Activated CD4-positive, alpha-beta memory T cell treated with anti-CD3 and anti-CD28 coated beads for 36 hours (primary cell): ENCODE data around the gene B3GALT6. TPM values are rescaled to one million over a fixed set of nuclear protein-coding genes. Genes with fewer than 3 reads are reported as not detected.

Source experiments
- CTCF ChIA-PET: fragments of 350-600 bp; sonication (Branson Sonifier 250); formaldehyde crosslinking; loops from one replicate; lab custom pipeline; 2021; ENCODE audit warnings: antibody characterized with exemption, inconsistent platforms; lab: Charles Lee
- POLR2A ChIA-PET: fragments of 350-600 bp; sonication (Branson Sonifier 250); formaldehyde crosslinking; loops from one replicate; lab custom pipeline; 2021; ENCODE audit warnings: antibody characterized with exemption; lab: Charles Lee
- DNase-seq: peaks from one replicate; pipeline ENCODE4 v3.0.0-alpha.2; 2020
- H3K27ac Mint-ChIP-seq: one replicate; pipeline ENCODE4 v1.8.0; 2021; ENCODE audit warnings: mixed read lengths
- H3K27me3 Mint-ChIP-seq: one replicate; pipeline ENCODE4 v1.8.0; 2021; ENCODE audit warnings: mixed read lengths
- H3K36me3 Mint-ChIP-seq: one replicate; pipeline ENCODE4 v1.8.0; 2021; ENCODE audit warnings: mixed read lengths
- H3K4me1 Mint-ChIP-seq: one replicate; pipeline ENCODE4 v1.8.0; 2021; ENCODE audit warnings: low read depth, mixed read lengths
- H3K4me3 Mint-ChIP-seq: one replicate; pipeline ENCODE4 v1.8.0; 2021; ENCODE audit warnings: mild to moderate bottlenecking, mixed read lengths
- H3K9me3 Mint-ChIP-seq: one replicate; pipeline ENCODE4 v1.8.0; 2021; ENCODE audit warnings: mixed read lengths
- intact Hi-C: fragments of 100-400 bp; cut with micrococcal nuclease; formaldehyde crosslinking; loops from one replicate; pipeline ENCODE4 v1.15.1; 2023
- total RNA-seq, 2 experiments: library from RNA; stranded (reverse); gene quantifications; one replicate each; pipeline ENCODE4 v1.2.3, GENCODE V29; 2021

B3GALT6 gene
- total RNA-seq, 2 experiments from 2014 or later = 14.6 to 15.5 TPM

GRCh38 chr1:1226566-1227362 is 5.3 kb upstream of the B3GALT6 start:
- Mint-ChIP-seq H3K27me3 (no peaks in the 10 kb centered on the region), H3K4me1 (peaks cover 30% of the 10 kb centered on the region), H3K9me3 (no peaks in the 10 kb centered on the region), H3K36me3 (peaks cover 51% of the 10 kb centered on the region), H3K4me3 (no peak overlapping the region), H3K27ac (no peak overlapping the region)
- no peak for DNase-seq
- ChIA-PET CTCF (interaction anchor here (0.8 to 2.4 kb wide), 2 partner anchors 105 to 194 kb away, joined by 3 to 8 read pairs; no protein-coding TSS in a partner anchor), POLR2A (interaction anchor here (1.3 kb wide), 1 partner anchor 11 kb away, joined by 3 read pairs; no protein-coding TSS in a partner anchor)
- intact Hi-C loops = no loop called here

- intact Hi-C loops = no loop called here
- peaks cover 29% of the 10 kb centered on the region for H3K4me1 Mint-ChIP-seq
- no peak overlapping the region for H3K27ac Mint-ChIP-seq
- DNase-seq = no peak
- no peak overlapping the region for H3K4me3 Mint-ChIP-seq
- H3K9me3 Mint-ChIP-seq = no peaks in the 10 kb centered on the region
- peaks cover 48% of the 10 kb centered on the region for H3K36me3 Mint-ChIP-seq
- ChIA-PET CTCF (interaction anchor here (0.8 to 2.4 kb wide), 2 partner anchors 105 to 194 kb away, joined by 3 to 8 read pairs; no protein-coding TSS in a partner anchor), POLR2A (interaction anchor here (1.3 kb wide), 1 partner anchor 12 kb away, joined by 3 read pairs; no protein-coding TSS in a partner anchor)
- H3K27me3 Mint-ChIP-seq = no peaks in the 10 kb centered on the region
Measured at GRCh38 chr1:1227386-1227785, 4.7 kb upstream of the B3GALT6 start.

GRCh38 chr1:1228187-1228586 is 3.9 kb upstream of the B3GALT6 start:
- Mint-ChIP-seq H3K27me3 (no peaks in the 10 kb centered on the region), H3K9me3 (no peaks in the 10 kb centered on the region), H3K36me3 (peaks cover 41% of the 10 kb centered on the region), H3K4me3 (no peak overlapping the region), H3K4me1 (peaks cover 27% of the 10 kb centered on the region), H3K27ac (no peak overlapping the region)
- DNase-seq = no peak
- intact Hi-C loops = no loop called here
- ChIA-PET CTCF (interaction anchor here (1.8 kb wide), 1 partner anchor 106 kb away, joined by 7 read pairs; no protein-coding TSS in a partner anchor), POLR2A (no interaction called here)

GRCh38 chr1:1228596-1229321 is 3.3 kb upstream of the B3GALT6 start:
- Mint-ChIP-seq H3K27me3 (no peaks in the 10 kb centered on the region), H3K4me1 (peaks cover 32% of the 10 kb centered on the region), H3K27ac (no peak overlapping the region), H3K36me3 (peaks cover 42% of the 10 kb centered on the region), H3K9me3 (peaks cover 2% of the 10 kb centered on the region), H3K4me3 (no peak overlapping the region)
- ChIA-PET CTCF (interaction anchor here (1.8 kb wide), 1 partner anchor 107 kb away, joined by 7 read pairs; no protein-coding TSS in a partner anchor), POLR2A (interaction anchor here (0.6 to 1.5 kb wide), 2 partner anchors 12 to 81 kb away, joined by 3 to 5 read pairs; no protein-coding TSS in a partner anchor)
- no peak for DNase-seq
- intact Hi-C loops = no loop called here

- intact Hi-C loops = loop anchor here (2.0 kb wide), 1 partner anchor 13 kb away; no protein-coding TSS in a partner anchor
Measured at GRCh38 chr1:1229770-1230169, 2.3 kb upstream of the B3GALT6 start.

GRCh38 chr1:1230656-1231399 is 1.2 kb upstream of the B3GALT6 start:
- DNase-seq = peak; percentile 30
- Mint-ChIP-seq H3K4me1 (peaks cover 37% of the 10 kb centered on the region), H3K27ac (peak overlapping the region; percentile 92), H3K9me3 (peaks cover 2% of the 10 kb centered on the region), H3K4me3 (peak overlapping the region; percentile 94), H3K27me3 (no peaks in the 10 kb centered on the region), H3K36me3 (peaks cover 41% of the 10 kb centered on the region)
- ChIA-PET CTCF (interaction anchor here (0.6 to 2.3 kb wide), 8 partner anchors 16 to 207 kb away, joined by 3 to 34 read pairs (median 3); partner anchors contain the start of gene UBE2J2), POLR2A (interaction anchor here (0.7 to 2.8 kb wide), 11 partner anchors 9 to 109 kb away, joined by 3 to 35 read pairs (median 3); partner anchors contain the start of genes TNFRSF18, TNFRSF4 and UBE2J2)
- intact Hi-C loops = loop anchor here (2.0 kb wide), 1 partner anchor 14 kb away; no protein-coding TSS in a partner anchor

More at GRCh38 chr1:1229770-1230169, 2.3 kb upstream of the B3GALT6 start:
- ChIA-PET POLR2A (interaction anchor here (1.0 to 1.5 kb wide), 2 partner anchors 13 to 23 kb away, joined by 4 to 5 read pairs; no protein-coding TSS in a partner anchor), CTCF (interaction anchor here (1.8 kb wide), 1 partner anchor 108 kb away, joined by 7 read pairs; no protein-coding TSS in a partner anchor)
- no peak for DNase-seq
- Mint-ChIP-seq H3K9me3 (peaks cover 2% of the 10 kb centered on the region), H3K27me3 (no peaks in the 10 kb centered on the region), H3K4me3 (peak overlapping the region; percentile 94), H3K36me3 (peaks cover 46% of the 10 kb centered on the region), H3K27ac (peak overlapping the region; percentile 77), H3K4me1 (peaks cover 42% of the 10 kb centered on the region)

- peak within 1 kb of the TSS; percentile 92 for H3K27ac Mint-ChIP-seq
- H3K9me3 Mint-ChIP-seq = peaks cover 2% of the 10 kb centered on the region
- CTCF ChIA-PET = interaction anchor here (0.6 to 2.3 kb wide), 8 partner anchors 17 to 207 kb away, joined by 3 to 34 read pairs (median 3); partner anchors contain the start of gene UBE2J2
- peak within 1 kb of the TSS; percentile 94 for H3K4me3 Mint-ChIP-seq
- peaks cover 39% of the 10 kb centered on the region for H3K36me3 Mint-ChIP-seq
- peak; percentile 98 for DNase-seq
- no peaks in the 10 kb centered on the region for H3K27me3 Mint-ChIP-seq
- peaks cover 33% of the 10 kb centered on the region for H3K4me1 Mint-ChIP-seq
- intact Hi-C loops = loop anchor here (1.0 to 2.0 kb wide), 4 partner anchors 15 to 115 kb away; partner anchors contain the start of genes C1orf159, PUSL1 and UBE2J2
- POLR2A ChIA-PET = interaction anchor here (0.6 to 2.8 kb wide), 11 partner anchors 10 to 117 kb away, joined by 3 to 35 read pairs (median 3); partner anchors contain the start of genes TNFRSF18, TNFRSF4 and UBE2J2
Measured at GRCh38 chr1:1231400-1232207, 433 bp upstream of the B3GALT6 start, which contains the start of gene SDF4. Gene SDF4, minus strand, starts transcription at chr1:1232001. Its CDS starts 3,229 bp downstream, at chr1:1228772.

GRCh38 chr1:1232796-1233566 is 944 bp downstream of the B3GALT6 start:
- H3K27ac Mint-ChIP-seq = peak overlapping the region; percentile 72
- peaks cover 30% of the 10 kb centered on the region for H3K4me1 Mint-ChIP-seq
- peaks cover 35% of the 10 kb centered on the region for H3K36me3 Mint-ChIP-seq
- POLR2A ChIA-PET = interaction anchor here (2.8 kb wide), 1 partner anchor 15 kb away, joined by 35 read pairs; no protein-coding TSS in a partner anchor
- intact Hi-C loops = loop anchor here (1.0 kb wide), 3 partner anchors 40 to 117 kb away; partner anchors contain the start of genes C1orf159, PUSL1 and UBE2J2
- peaks cover 2% of the 10 kb centered on the region for H3K9me3 Mint-ChIP-seq
- peak overlapping the region; percentile 70 for H3K4me3 Mint-ChIP-seq
- H3K27me3 Mint-ChIP-seq = no peaks in the 10 kb centered on the region
- CTCF ChIA-PET = no interaction called here
- no peak for DNase-seq

- no peak for DNase-seq
- H3K36me3 Mint-ChIP-seq = peaks cover 33% of the 10 kb centered on the region
- POLR2A ChIA-PET = no interaction called here
- peak overlapping the region; percentile 70 for H3K4me3 Mint-ChIP-seq
- CTCF ChIA-PET = no interaction called here
- peaks cover 30% of the 10 kb centered on the region for H3K4me1 Mint-ChIP-seq
- no peaks in the 10 kb centered on the region for H3K27me3 Mint-ChIP-seq
- peak overlapping the region; percentile 72 for H3K27ac Mint-ChIP-seq
- intact Hi-C loops = no loop called here
- H3K9me3 Mint-ChIP-seq = peaks cover 2% of the 10 kb centered on the region
Measured at GRCh38 chr1:1233567-1233892, 1.5 kb downstream of the B3GALT6 start.
